ENCODE results near the gene ACSM5. TPM values are rescaled to one million over a fixed set of nuclear protein-coding genes. Genes with fewer than 3 reads are reported as not detected.

ACSM5 gene
- total RNA-seq, 1 donor from 2014 or later = not detected

- Mint-ChIP-seq H3K9me3 (no peaks in the 10 kb centered on the region), H3K27ac (no peak overlapping the region), H3K4me3 (no peak overlapping the region), H3K27me3 (ENCODE audit: low read depth) (no peaks in the 10 kb centered on the region), H3K4me1 (no peaks in the 10 kb centered on the region), H3K36me3 (no peaks in the 10 kb centered on the region)
- DNase-seq (ENCODE audit: low spot score in 2 of 2, unreplicated experiment in 2 of 2) = no peak
- no peak for TF ChIP-seq CTCF (IDR thresholded peaks at IDR 0.05; ENCODE audit: unreplicated experiment)
These were observed 13.4 kb upstream of the ACSM5 start for GRCh38 chr16:20395946-20396345.

GRCh38 chr16:20396846-20397467 is 12.4 kb upstream of the ACSM5 start:
- H3K27ac Mint-ChIP-seq = no peak overlapping the region
- H3K4me3 Mint-ChIP-seq = no peak overlapping the region
- no peaks in the 10 kb centered on the region for H3K4me1 Mint-ChIP-seq
- TF ChIP-seq CTCF (IDR thresholded peaks at IDR 0.05; ENCODE audit: unreplicated experiment) = no peak
- H3K36me3 Mint-ChIP-seq = no peaks in the 10 kb centered on the region
- H3K27me3 Mint-ChIP-seq (ENCODE audit: low read depth) = no peaks in the 10 kb centered on the region
- DNase-seq (ENCODE audit: low spot score in 2 of 2, unreplicated experiment in 2 of 2) = no peak
- H3K9me3 Mint-ChIP-seq = no peaks in the 10 kb centered on the region

GRCh38 chr16:20397468-20398074 is 11.8 kb upstream of the ACSM5 start:
- Mint-ChIP-seq H3K9me3 (no peaks in the 10 kb centered on the region), H3K36me3 (no peaks in the 10 kb centered on the region), H3K4me1 (no peaks in the 10 kb centered on the region), H3K27me3 (ENCODE audit: low read depth) (no peaks in the 10 kb centered on the region), H3K27ac (no peak overlapping the region), H3K4me3 (no peak overlapping the region)
- TF ChIP-seq CTCF (IDR thresholded peaks at IDR 0.05; ENCODE audit: unreplicated experiment) = no peak
- no peak for DNase-seq (ENCODE audit: low spot score in 2 of 2, unreplicated experiment in 2 of 2)

GRCh38 chr16:20398603-20399002 is 10.7 kb upstream of the ACSM5 start:
- Mint-ChIP-seq H3K4me3 (no peak overlapping the region), H3K27me3 (ENCODE audit: low read depth) (no peaks in the 10 kb centered on the region), H3K4me1 (no peaks in the 10 kb centered on the region), H3K9me3 (no peaks in the 10 kb centered on the region), H3K27ac (no peak overlapping the region), H3K36me3 (no peaks in the 10 kb centered on the region)
- TF ChIP-seq CTCF (IDR thresholded peaks at IDR 0.05; ENCODE audit: unreplicated experiment) = no peak
- DNase-seq (ENCODE audit: low spot score in 2 of 2, unreplicated experiment in 2 of 2) = no peak

GRCh38 chr16:20399185-20399584 is 10.1 kb upstream of the ACSM5 start:
- H3K4me3 Mint-ChIP-seq = no peak overlapping the region

More at GRCh38 chr16:20399185-20399584, 10.1 kb upstream of the ACSM5 start:
- H3K9me3 Mint-ChIP-seq = no peaks in the 10 kb centered on the region
- no peak for DNase-seq (ENCODE audit: low spot score in 2 of 2, unreplicated experiment in 2 of 2)
- no peaks in the 10 kb centered on the region for H3K4me1 Mint-ChIP-seq
- H3K36me3 Mint-ChIP-seq = no peaks in the 10 kb centered on the region
- H3K27ac Mint-ChIP-seq = no peak overlapping the region
- H3K27me3 Mint-ChIP-seq (ENCODE audit: low read depth) = no peaks in the 10 kb centered on the region
- TF ChIP-seq CTCF (IDR thresholded peaks at IDR 0.05; ENCODE audit: unreplicated experiment) = no peak

Data from mesothelial cell of epicardium (in vitro differentiated cells).